ENCODE results near the gene CYTH1. TPM values are rescaled to one million over a fixed set of nuclear protein-coding genes. Genes with fewer than 3 reads are reported as not detected.

The CYTH1 gene
- polyA plus RNA-seq, 1 of the 3 experiments (the other 2 are of a cell fraction): 23.8 TPM

DNA sequence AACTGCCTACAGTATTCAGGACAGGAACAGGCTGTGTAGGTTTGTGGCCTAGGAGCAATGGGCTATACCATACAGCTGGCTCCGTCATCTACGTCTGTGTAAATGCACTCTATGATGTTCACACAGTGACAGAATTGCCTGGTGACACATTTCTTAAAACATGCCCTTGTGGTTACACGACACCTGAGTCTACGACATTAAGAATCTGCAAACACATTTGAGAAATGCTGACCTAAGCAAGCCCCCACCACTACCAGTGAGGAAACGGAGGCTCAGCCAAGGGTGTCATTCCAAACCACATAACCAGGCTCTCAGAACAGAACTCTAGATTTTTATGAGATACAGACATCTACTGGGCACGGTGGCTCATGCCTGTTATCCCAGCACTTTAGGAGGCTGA, 35.0 kb upstream of the CYTH1 start:
- H3K36me3 ChIP-seq (replicated peaks in 1 of 2; ENCODE audit: control insufficient read depth in 1 of 2, insufficient read depth in 2 of 2, low read length in 1 of 2): peaks cover 78 to 86% of the 10 kb centered on the region in 2 experiments
- 93% methylated on average over 6 of the region's 6 CpGs for WGBS (ENCODE audit: low lambda C conversion rate)

DNA sequence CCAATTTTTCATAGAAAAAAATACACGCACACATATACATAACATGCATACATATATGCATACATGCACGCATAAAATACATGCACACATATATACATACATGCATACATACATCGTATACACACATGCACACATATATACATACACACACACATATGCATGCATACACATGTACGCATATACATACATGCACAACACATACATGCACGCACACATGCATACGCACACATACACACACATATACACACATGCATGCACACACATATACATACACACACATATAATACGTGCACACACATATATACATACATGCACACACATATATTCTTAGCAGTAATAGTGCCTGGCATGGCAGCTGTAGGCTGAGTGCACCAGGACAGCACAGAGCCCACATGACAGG, 33.6 kb upstream of the CYTH1 start:
- no peak overlapping the region for H3K9ac ChIP-seq
- H4K20me1 ChIP-seq (ENCODE audit: insufficient read depth): no peaks in the 10 kb centered on the region
- 90% methylated on average over 7 of the region's 7 CpGs for WGBS (ENCODE audit: low lambda C conversion rate)
- CTCF ChIA-PET: no interaction called here
- peaks cover 7 to 8% of the 10 kb centered on the region in 2 experiments; a peak in 2 of 4 replicates for H3K4me1 ChIP-seq (ENCODE audit: control insufficient read depth in 1 of 2, insufficient read depth in 2 of 2, low read depth in 1 of 2, low read length in 1 of 2)
- H3K4me2 ChIP-seq: no peak overlapping the region
- H3K4me3 ChIP-seq (ENCODE audit: low read depth in 2 of 2, low read length in 1 of 2): no peak overlapping the region
- no peak for TF ChIP-seq ELF1 (IDR thresholded peaks at IDR 0.05)
- no peak for TF ChIP-seq GABPA (IDR thresholded peaks at IDR 0.05; ENCODE audit: low read depth)
- no peak for TF ChIP-seq FOSL2 (IDR thresholded peaks at IDR 0.05; ENCODE audit: borderline replicate concordance, low read depth)
- TF ChIP-seq TAF1 (IDR thresholded peaks at IDR 0.05; ENCODE audit: borderline replicate concordance, low read depth, low read length): no peak
- TF ChIP-seq POLR2AphosphoS5 (IDR thresholded peaks at IDR 0.05; ENCODE audit: low read depth, low read length): no peak
- DNase-seq: no peak
- peaks cover 22% of the 10 kb centered on the region for H3K79me2 ChIP-seq (ENCODE audit: insufficient read depth)
- H3K9me3 ChIP-seq: no peaks in the 10 kb centered on the region
- peaks cover 12% of the 10 kb centered on the region for H3F3A ChIP-seq (replicated peaks; ENCODE audit: insufficient read depth)
- POLR2A ChIA-PET: interaction anchor here (0.6 kb wide), 1 partner anchor 25 kb away, joined by 3 read pairs; no protein-coding TSS in a partner anchor
- no peaks in the 10 kb centered on the region for H3K9me2 ChIP-seq
- peaks cover 80 to 90% of the 10 kb centered on the region in 2 experiments for H3K36me3 ChIP-seq (replicated peaks in 1 of 2; ENCODE audit: control insufficient read depth in 1 of 2, insufficient read depth in 2 of 2, low read length in 1 of 2)
- no peak overlapping the region for H3K27ac ChIP-seq (ENCODE audit: low read depth in 2 of 2, low read length in 1 of 2)
- no peak overlapping the region for H2AFZ ChIP-seq (ENCODE audit: low read depth)
- no peaks in the 10 kb centered on the region for H3K27me3 ChIP-seq (ENCODE audit: insufficient read depth)

More for the DNA sequence above, 35.0 kb upstream of the CYTH1 start:
- no peaks in the 10 kb centered on the region for H4K20me1 ChIP-seq (ENCODE audit: insufficient read depth)
- no peak overlapping the region for H3K4me3 ChIP-seq (ENCODE audit: low read depth in 2 of 2, low read length in 1 of 2)
- CTCF ChIA-PET: no interaction called here
- POLR2A ChIA-PET: no interaction called here
- H2AFZ ChIP-seq (ENCODE audit: low read depth): no peak overlapping the region
- H3K79me2 ChIP-seq (ENCODE audit: insufficient read depth): peaks cover 31% of the 10 kb centered on the region
- H3F3A ChIP-seq (replicated peaks; ENCODE audit: insufficient read depth): peaks cover 12% of the 10 kb centered on the region
- H3K9me3 ChIP-seq: no peaks in the 10 kb centered on the region
- H3K4me2 ChIP-seq: no peak overlapping the region
- no peak overlapping the region for H3K9ac ChIP-seq
- no peaks in the 10 kb centered on the region for H3K9me2 ChIP-seq
- peaks cover 12 to 13% of the 10 kb centered on the region in 2 experiments; a peak in 2 of 4 replicates for H3K4me1 ChIP-seq (ENCODE audit: control insufficient read depth in 1 of 2, insufficient read depth in 2 of 2, low read depth in 1 of 2, low read length in 1 of 2)
- H3K27ac ChIP-seq (ENCODE audit: low read depth in 2 of 2, low read length in 1 of 2): no peak overlapping the region
- DNase-seq: no peak
- H3K27me3 ChIP-seq (ENCODE audit: insufficient read depth): no peaks in the 10 kb centered on the region
- TF ChIP-seq, protein P1, sequence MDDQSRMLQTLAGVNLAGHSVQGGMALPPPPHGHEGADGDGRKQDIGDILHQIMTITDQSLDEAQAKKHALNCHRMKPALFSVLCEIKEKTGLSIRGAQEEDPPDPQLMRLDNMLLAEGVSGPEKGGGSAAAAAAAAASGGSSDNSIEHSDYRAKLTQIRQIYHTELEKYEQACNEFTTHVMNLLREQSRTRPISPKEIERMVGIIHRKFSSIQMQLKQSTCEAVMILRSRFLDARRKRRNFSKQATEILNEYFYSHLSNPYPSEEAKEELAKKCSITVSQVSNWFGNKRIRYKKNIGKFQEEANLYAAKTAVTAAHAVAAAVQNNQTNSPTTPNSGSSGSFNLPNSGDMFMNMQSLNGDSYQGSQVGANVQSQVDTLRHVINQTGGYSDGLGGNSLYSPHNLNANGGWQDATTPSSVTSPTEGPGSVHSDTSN (IDR thresholded peaks at IDR 0.05): no peak
- no peak for TF ChIP-seq TEAD4 (IDR thresholded peaks at IDR 0.05; ENCODE audit: borderline replicate concordance, insufficient read depth)
- no peak for TF ChIP-seq TCF12 (IDR thresholded peaks at IDR 0.05)
- TF ChIP-seq POLR2AphosphoS5 (IDR thresholded peaks at IDR 0.05; ENCODE audit: low read depth, low read length): no peak
- TF ChIP-seq RCOR1 (IDR thresholded peaks at IDR 0.05; ENCODE audit: low read length): no peak
- no peak for TF ChIP-seq NFIC (IDR thresholded peaks at IDR 0.05; ENCODE audit: borderline replicate concordance)
- no peak for TF ChIP-seq MXI1 (IDR thresholded peaks at IDR 0.05; ENCODE audit: low read depth, low read length)
- TF ChIP-seq YY1 (IDR thresholded peaks at IDR 0.05; ENCODE audit: low read depth): no peak
- TF ChIP-seq EZH2phosphoT487 (IDR thresholded peaks at IDR 0.05; ENCODE audit: borderline replicate concordance, low read depth): no peak
- no peak for TF ChIP-seq FOXM1 (IDR thresholded peaks at IDR 0.05; ENCODE audit: low read depth)
- TF ChIP-seq, protein P2, sequence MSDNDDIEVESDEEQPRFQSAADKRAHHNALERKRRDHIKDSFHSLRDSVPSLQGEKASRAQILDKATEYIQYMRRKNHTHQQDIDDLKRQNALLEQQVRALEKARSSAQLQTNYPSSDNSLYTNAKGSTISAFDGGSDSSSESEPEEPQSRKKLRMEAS (IDR thresholded peaks at IDR 0.05; ENCODE audit: low read depth): no peak
- no peak for TF ChIP-seq SIN3A (IDR thresholded peaks at IDR 0.05; ENCODE audit: borderline replicate concordance, low read depth, low read length)
- TF ChIP-seq GABPA (IDR thresholded peaks at IDR 0.05; ENCODE audit: low read depth): no peak
- no peak for TF ChIP-seq MEF2A (IDR thresholded peaks at IDR 0.05; ENCODE audit: borderline replicate concordance, low read depth)
- TF ChIP-seq NRF1 (IDR thresholded peaks at IDR 0.05; ENCODE audit: low read depth, low read length): no peak
- TF ChIP-seq, protein P3, sequence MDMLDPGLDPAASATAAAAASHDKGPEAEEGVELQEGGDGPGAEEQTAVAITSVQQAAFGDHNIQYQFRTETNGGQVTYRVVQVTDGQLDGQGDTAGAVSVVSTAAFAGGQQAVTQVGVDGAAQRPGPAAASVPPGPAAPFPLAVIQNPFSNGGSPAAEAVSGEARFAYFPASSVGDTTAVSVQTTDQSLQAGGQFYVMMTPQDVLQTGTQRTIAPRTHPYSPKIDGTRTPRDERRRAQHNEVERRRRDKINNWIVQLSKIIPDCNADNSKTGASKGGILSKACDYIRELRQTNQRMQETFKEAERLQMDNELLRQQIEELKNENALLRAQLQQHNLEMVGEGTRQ (IDR thresholded peaks at IDR 0.05; ENCODE audit: borderline replicate concordance, low read depth, low read length): no peak
